ENCODE data around the gene SVEP1.

DNA sequence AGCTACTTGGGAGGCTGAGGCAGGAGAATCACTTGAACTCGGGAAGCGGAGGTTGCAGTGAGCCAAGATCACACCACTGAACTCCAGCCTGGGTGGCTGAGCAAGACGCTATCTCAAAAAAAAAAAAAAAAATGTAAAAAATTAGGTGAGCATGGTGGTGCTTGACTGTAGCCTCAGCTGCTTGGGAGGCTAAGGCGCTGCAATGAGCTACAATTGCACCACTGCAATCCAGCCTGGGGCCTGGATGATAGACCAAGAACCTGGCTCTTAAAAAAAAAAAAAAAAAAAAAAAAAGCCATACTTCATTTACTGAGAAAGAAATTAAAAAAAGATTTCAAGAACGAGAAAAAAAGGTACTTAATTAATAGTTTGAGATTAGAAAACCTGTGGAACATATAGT is 62.1 kb downstream of the SVEP1 start:
- TF ChIP-seq, protein P1, sequence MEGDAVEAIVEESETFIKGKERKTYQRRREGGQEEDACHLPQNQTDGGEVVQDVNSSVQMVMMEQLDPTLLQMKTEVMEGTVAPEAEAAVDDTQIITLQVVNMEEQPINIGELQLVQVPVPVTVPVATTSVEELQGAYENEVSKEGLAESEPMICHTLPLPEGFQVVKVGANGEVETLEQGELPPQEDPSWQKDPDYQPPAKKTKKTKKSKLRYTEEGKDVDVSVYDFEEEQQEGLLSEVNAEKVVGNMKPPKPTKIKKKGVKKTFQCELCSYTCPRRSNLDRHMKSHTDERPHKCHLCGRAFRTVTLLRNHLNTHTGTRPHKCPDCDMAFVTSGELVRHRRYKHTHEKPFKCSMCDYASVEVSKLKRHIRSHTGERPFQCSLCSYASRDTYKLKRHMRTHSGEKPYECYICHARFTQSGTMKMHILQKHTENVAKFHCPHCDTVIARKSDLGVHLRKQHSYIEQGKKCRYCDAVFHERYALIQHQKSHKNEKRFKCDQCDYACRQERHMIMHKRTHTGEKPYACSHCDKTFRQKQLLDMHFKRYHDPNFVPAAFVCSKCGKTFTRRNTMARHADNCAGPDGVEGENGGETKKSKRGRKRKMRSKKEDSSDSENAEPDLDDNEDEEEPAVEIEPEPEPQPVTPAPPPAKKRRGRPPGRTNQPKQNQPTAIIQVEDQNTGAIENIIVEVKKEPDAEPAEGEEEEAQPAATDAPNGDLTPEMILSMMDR (IDR thresholded peaks at IDR 0.05): no peak
- no peak for TF ChIP-seq EZH2 (IDR thresholded peaks at IDR 0.05; ENCODE audit: borderline replicate concordance, insufficient read depth, low read depth, low read length, poor library complexity, severe bottlenecking)

All from B cell (primary cell).